Parathyroid adenoma (tissue), 2 donors: ENCODE results near the gene CXCL6.

Experiments
- H2AFZ ChIP-seq: fragments of 300-600 bp; sonication (generic); one replicate; pipeline ENCODE4 v1.7.0; 2017; ENCODE audit warnings: antibody characterized with exemption, mild to moderate bottlenecking
- H3K27ac ChIP-seq: fragments of 300-600 bp; sonication (generic); one replicate; pipeline ENCODE4 v1.7.0; 2017
- H3K27me3 ChIP-seq: fragments of 300-600 bp; sonication (generic); one replicate; pipeline ENCODE4 v1.7.0; 2017; ENCODE audit warnings: low read length; ENCODE audit not compliant: control insufficient read depth, insufficient read depth
- H3K36me3 ChIP-seq: fragments of 300-600 bp; sonication (generic); one replicate; pipeline ENCODE4 v1.7.0; 2017; ENCODE audit warnings: low read length; ENCODE audit not compliant: control insufficient read depth, insufficient read depth
- H3K4me1 ChIP-seq: fragments of 300-600 bp; sonication (generic); one replicate; pipeline ENCODE4 v1.7.0; 2017; ENCODE audit warnings: control low read depth
- H3K4me2 ChIP-seq: fragments of 300-600 bp; sonication (generic); one replicate; pipeline ENCODE4 v1.7.0; 2017; ENCODE audit warnings: low read length
- H3K4me3 ChIP-seq: fragments of 300-600 bp; sonication (generic); one replicate; pipeline ENCODE4 v1.7.0; 2017; ENCODE audit warnings: low read depth, low read length
- H3K79me2 ChIP-seq: fragments of 300-600 bp; sonication (generic); one replicate; pipeline ENCODE4 v1.7.0; 2017; ENCODE audit warnings: control low read depth
- H3K9ac ChIP-seq: fragments of 300-600 bp; sonication (generic); one replicate; pipeline ENCODE4 v1.7.0; 2017; ENCODE audit warnings: mild to moderate bottlenecking
- H3K9me3 ChIP-seq: fragments of 300-600 bp; sonication (generic); one replicate; pipeline ENCODE4 v1.7.0; 2017; ENCODE audit warnings: low read length; ENCODE audit not compliant: control insufficient read depth
- CTCF ChIP-seq: fragments of 300-600 bp; sonication (generic); IDR thresholded peaks from one replicate; pipeline ENCODE4 v1.7.0; 2017; ENCODE audit warnings: antibody characterized with exemption, mild to moderate bottlenecking
- donor health status: primary hyperparathyroidism.

Gene CXCL6

GRCh38 chr4:73865431-73866096 lies 29.1 kb downstream of the CXCL6 start:
- TF ChIP-seq CTCF, result no peak
- no peaks in the 10 kb centered on the region for H3K4me1 ChIP-seq
- H3K36me3 ChIP-seq, result no peaks in the 10 kb centered on the region
- no peak overlapping the region for H3K27ac ChIP-seq
- H3K27me3 ChIP-seq, result peaks cover 2% of the 10 kb centered on the region
- no peaks in the 10 kb centered on the region for H3K79me2 ChIP-seq
- no peak overlapping the region for H3K4me2 ChIP-seq
- no peak overlapping the region for H3K9ac ChIP-seq
- no peak overlapping the region for H3K4me3 ChIP-seq
- H3K9me3 ChIP-seq, result no peaks in the 10 kb centered on the region
- H2AFZ ChIP-seq, result no peak overlapping the region

- Histone ChIP-seq H3K4me2 (no peak overlapping the region), H3K9me3 (no peaks in the 10 kb centered on the region), H3K36me3 (no peaks in the 10 kb centered on the region), H3K4me1 (no peaks in the 10 kb centered on the region), H3K27ac (no peak overlapping the region), H3K79me2 (no peaks in the 10 kb centered on the region), H3K9ac (no peak overlapping the region), H3K4me3 (no peak overlapping the region), H3K27me3 (peaks cover 2% of the 10 kb centered on the region), H2AFZ (no peak overlapping the region)
- TF ChIP-seq CTCF, result no peak
Observed at GRCh38 chr4:73866246-73866645, 29.8 kb downstream of the CXCL6 start.

GRCh38 chr4:73867783-73868182 lies 31.3 kb downstream of the CXCL6 start:
- Histone ChIP-seq H3K4me3 (no peak overlapping the region), H2AFZ (no peak overlapping the region), H3K9me3 (no peaks in the 10 kb centered on the region), H3K27ac (no peak overlapping the region), H3K4me2 (no peak overlapping the region), H3K9ac (no peak overlapping the region), H3K36me3 (no peaks in the 10 kb centered on the region), H3K4me1 (no peaks in the 10 kb centered on the region), H3K27me3 (peaks cover 2% of the 10 kb centered on the region), H3K79me2 (no peaks in the 10 kb centered on the region)
- no peak for TF ChIP-seq CTCF

GRCh38 chr4:73868206-73869129 lies 32.0 kb downstream of the CXCL6 start:
- Histone ChIP-seq H3K27me3 (peaks cover 2% of the 10 kb centered on the region), H3K9ac (no peak overlapping the region), H3K79me2 (no peaks in the 10 kb centered on the region), H3K9me3 (no peaks in the 10 kb centered on the region), H3K36me3 (no peaks in the 10 kb centered on the region), H3K4me1 (no peaks in the 10 kb centered on the region), H2AFZ (peak overlapping the region; percentile 62), H3K4me3 (peak overlapping the region; percentile 55), H3K4me2 (peak overlapping the region; percentile 76), H3K27ac (no peak overlapping the region)
- TF ChIP-seq CTCF, result no peak
